ENCODE data around the gene EDIL3.
"Not testable (repeated sequence)": the region's sequence is repeated elsewhere in the genome, so short reads cannot be mapped to it uniquely, and the experiment has no call there.

EDIL3 gene

GRCh38 chr5:84229045-84229444 is 155.6 kb downstream of the EDIL3 start:
- no peak for ATAC-seq
- Mint-ChIP-seq H3K36me3 (no peaks in the 10 kb centered on the region), H3K4me3 (no peak overlapping the region), H3K9me3 (no peaks in the 10 kb centered on the region), H3K4me1 (no peaks in the 10 kb centered on the region), H3K27me3 (no peaks in the 10 kb centered on the region), H3K27ac (no peak overlapping the region)

- Mint-ChIP-seq H3K27ac (no peak overlapping the region), H3K4me1 (no peaks in the 10 kb centered on the region), H3K27me3 (no peaks in the 10 kb centered on the region), H3K9me3 (no peaks in the 10 kb centered on the region), H3K4me3 (no peak overlapping the region), H3K36me3 (no peaks in the 10 kb centered on the region)
- no peak for ATAC-seq
These were observed 156.4 kb downstream of the EDIL3 start for GRCh38 chr5:84228266-84228665.

- no peak for ATAC-seq
- H3K4me1 Mint-ChIP-seq = no peaks in the 10 kb centered on the region
- no peaks in the 10 kb centered on the region for H3K9me3 Mint-ChIP-seq
- H3K4me3 Mint-ChIP-seq = no peak overlapping the region
- H3K27ac Mint-ChIP-seq = no peak overlapping the region
- no peaks in the 10 kb centered on the region for H3K36me3 Mint-ChIP-seq
- H3K27me3 Mint-ChIP-seq = no peaks in the 10 kb centered on the region
These were observed 157.4 kb downstream of the EDIL3 start for GRCh38 chr5:84227236-84227635.

GRCh38 chr5:84218546-84218945 is 166.1 kb downstream of the EDIL3 start:
- Mint-ChIP-seq H3K36me3 (no peaks in the 10 kb centered on the region), H3K4me3 (no peak overlapping the region), H3K27ac (no peak overlapping the region), H3K4me1 (no peaks in the 10 kb centered on the region), H3K9me3 (peaks cover 6% of the 10 kb centered on the region), H3K27me3 (no peaks in the 10 kb centered on the region)
- ATAC-seq = no peak

GRCh38 chr5:84215521-84215920 is 169.2 kb downstream of the EDIL3 start:
- Mint-ChIP-seq H3K36me3 (no peaks in the 10 kb centered on the region), H3K4me3 (no peak overlapping the region), H3K27me3 (no peaks in the 10 kb centered on the region), H3K27ac (no peak overlapping the region), H3K4me1 (no peaks in the 10 kb centered on the region), H3K9me3 (peaks cover 6% of the 10 kb centered on the region)
- ATAC-seq = no peak

- peaks cover under 1% of the 10 kb centered on the region for H3K9me3 Mint-ChIP-seq
- H3K27ac Mint-ChIP-seq = no peak overlapping the region
- no peaks in the 10 kb centered on the region for H3K36me3 Mint-ChIP-seq
- H3K4me3 Mint-ChIP-seq = no peak overlapping the region
- ATAC-seq = no peak
- H3K27me3 Mint-ChIP-seq = no peaks in the 10 kb centered on the region
- no peaks in the 10 kb centered on the region for H3K4me1 Mint-ChIP-seq
These were observed 170.8 kb downstream of the EDIL3 start for GRCh38 chr5:84213861-84214260.

GRCh38 chr5:84213212-84213611 is 171.5 kb downstream of the EDIL3 start:
- no peak for ATAC-seq
- Mint-ChIP-seq H3K4me1 (no peaks in the 10 kb centered on the region), H3K27me3 (no peaks in the 10 kb centered on the region), H3K36me3 (no peaks in the 10 kb centered on the region), H3K9me3 (no peaks in the 10 kb centered on the region), H3K27ac (no peak overlapping the region), H3K4me3 (no peak overlapping the region)

GRCh38 chr5:84204772-84205171 is 179.9 kb downstream of the EDIL3 start:
- Mint-ChIP-seq H3K36me3 (no peaks in the 10 kb centered on the region), H3K27me3 (no peaks in the 10 kb centered on the region), H3K4me1 (no peaks in the 10 kb centered on the region), H3K4me3 (no peak overlapping the region), H3K9me3 (no peaks in the 10 kb centered on the region), H3K27ac (no peak overlapping the region)
- ATAC-seq = no peak

- Mint-ChIP-seq H3K4me1 (no peaks in the 10 kb centered on the region), H3K27me3 (no peaks in the 10 kb centered on the region), H3K4me3 (no peak overlapping the region), H3K36me3 (no peaks in the 10 kb centered on the region), H3K9me3 (peaks cover 1% of the 10 kb centered on the region), H3K27ac (no peak overlapping the region)
- ATAC-seq = no peak
These were observed 182.5 kb downstream of the EDIL3 start for GRCh38 chr5:84202136-84202535.

- peaks cover 7% of the 10 kb centered on the region for H3K9me3 Mint-ChIP-seq
- no peaks in the 10 kb centered on the region for H3K4me1 Mint-ChIP-seq
- no peak for ATAC-seq
- H3K4me3 Mint-ChIP-seq = no peak overlapping the region
- H3K27me3 Mint-ChIP-seq = no peaks in the 10 kb centered on the region
- H3K27ac Mint-ChIP-seq = no peak overlapping the region
- H3K36me3 Mint-ChIP-seq = no peaks in the 10 kb centered on the region
These were observed 187.1 kb downstream of the EDIL3 start for GRCh38 chr5:84197538-84197937.

- Mint-ChIP-seq H3K4me3 (no peak overlapping the region), H3K9me3 (peaks cover 2% of the 10 kb centered on the region), H3K36me3 (no peaks in the 10 kb centered on the region), H3K27me3 (no peaks in the 10 kb centered on the region), H3K27ac (no peak overlapping the region), H3K4me1 (no peaks in the 10 kb centered on the region)
- ATAC-seq = no peak
These were observed 193.4 kb downstream of the EDIL3 start for GRCh38 chr5:84191281-84191680.

GRCh38 chr5:84184857-84185256 is 199.8 kb downstream of the EDIL3 start:
- Mint-ChIP-seq H3K27ac (no peak overlapping the region), H3K27me3 (no peaks in the 10 kb centered on the region), H3K9me3 (no peaks in the 10 kb centered on the region), H3K4me3 (no peak overlapping the region), H3K4me1 (no peaks in the 10 kb centered on the region), H3K36me3 (no peaks in the 10 kb centered on the region)
- ATAC-seq = no peak

- H3K36me3 Mint-ChIP-seq = no peaks in the 10 kb centered on the region
- H3K4me1 Mint-ChIP-seq = no peaks in the 10 kb centered on the region
- no peak for ATAC-seq
- H3K9me3 Mint-ChIP-seq = no peaks in the 10 kb centered on the region
- no peak overlapping the region for H3K4me3 Mint-ChIP-seq
- no peaks in the 10 kb centered on the region for H3K27me3 Mint-ChIP-seq
- H3K27ac Mint-ChIP-seq = no peak overlapping the region
These were observed 203.6 kb downstream of the EDIL3 start for GRCh38 chr5:84181093-84181492.

GRCh38 chr5:84168841-84169240 is 215.8 kb downstream of the EDIL3 start:
- H3K4me3 Mint-ChIP-seq = no peak overlapping the region
- H3K4me1 Mint-ChIP-seq = no peaks in the 10 kb centered on the region
- H3K27ac Mint-ChIP-seq = no peak overlapping the region
- peaks cover 2% of the 10 kb centered on the region for H3K9me3 Mint-ChIP-seq
- no peaks in the 10 kb centered on the region for H3K36me3 Mint-ChIP-seq
- ATAC-seq = no peak
- no peaks in the 10 kb centered on the region for H3K27me3 Mint-ChIP-seq

GRCh38 chr5:84163671-84164070 is 221.0 kb downstream of the EDIL3 start:
- Mint-ChIP-seq H3K27me3 (no peaks in the 10 kb centered on the region), H3K27ac (no peak overlapping the region), H3K4me1 (no peaks in the 10 kb centered on the region), H3K9me3 (peaks cover 5% of the 10 kb centered on the region), H3K4me3 (no peak overlapping the region), H3K36me3 (no peaks in the 10 kb centered on the region)
- ATAC-seq = no peak

- ATAC-seq = no peak
- Mint-ChIP-seq H3K27ac (no peak overlapping the region), H3K9me3 (peaks cover 5% of the 10 kb centered on the region), H3K36me3 (no peaks in the 10 kb centered on the region), H3K27me3 (no peaks in the 10 kb centered on the region), H3K4me1 (no peaks in the 10 kb centered on the region), H3K4me3 (no peak overlapping the region)
These were observed 222.0 kb downstream of the EDIL3 start for GRCh38 chr5:84162695-84163094.

- ATAC-seq, H3K36me3 Mint-ChIP-seq, H3K9me3 Mint-ChIP-seq, H3K27me3 Mint-ChIP-seq, H3K4me3 Mint-ChIP-seq, H3K27ac Mint-ChIP-seq, H3K4me1 Mint-ChIP-seq: not testable (repeated sequence)
These were observed 224.0 kb downstream of the EDIL3 start for GRCh38 chr5:84160650-84161049.
